ENCODE measurements around the gene PTPRT.

DNA sequence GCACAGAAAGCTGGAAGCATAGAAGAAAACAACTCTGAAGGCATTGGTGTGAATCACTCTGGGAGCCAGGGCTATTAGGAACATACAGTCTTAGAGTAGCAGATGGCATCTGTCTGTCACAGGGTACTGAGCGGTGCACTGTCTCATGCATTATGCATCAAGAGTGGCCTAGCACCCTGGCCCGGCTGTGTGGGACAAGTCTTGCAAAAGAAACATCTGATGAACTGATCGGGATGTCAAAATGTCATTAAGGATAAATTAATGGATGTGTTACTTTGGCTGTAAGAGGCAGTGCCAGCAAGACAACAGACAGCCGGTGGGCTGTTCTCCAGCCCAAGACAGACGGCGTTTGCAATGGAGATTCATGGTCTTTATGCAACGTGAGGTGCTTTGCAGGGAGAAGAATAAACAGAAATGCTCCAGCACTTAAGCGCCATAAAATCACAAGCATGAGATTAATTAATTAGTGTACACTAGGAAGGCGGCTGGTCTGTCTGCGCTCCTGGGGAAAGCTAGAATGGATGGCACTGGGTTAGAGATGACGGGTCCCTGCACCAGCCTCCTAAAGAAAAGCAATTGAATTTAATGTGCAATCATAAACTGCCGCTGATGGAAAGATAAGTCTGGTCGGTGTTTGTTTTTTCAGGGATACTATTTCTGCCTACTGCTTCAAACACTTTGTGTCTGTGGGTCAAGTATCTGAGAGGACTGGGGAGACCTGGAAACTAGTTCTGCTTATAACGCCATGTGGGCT is 970.9 kb downstream of the PTPRT start:
- TF ChIP-seq CTCF (IDR thresholded peaks at IDR 0.05) (no peak), POLR2A (IDR thresholded peaks at IDR 0.05) (no peak)
